Activated CD4-positive, CD25-positive, alpha-beta regulatory T cell treated with anti-CD3 and anti-CD28 coated beads, Interleukin-2, amount 50 U/mL, for 24 hours (primary cell): ENCODE results near the gene ZNF43.
A peak's percentile ranks its signal among the peaks of the same experiment; 100 is the strongest.
"Not testable (repeated sequence)": the region's sequence is repeated elsewhere in the genome, so short reads cannot be mapped to it uniquely, and the experiment has no call there.

Experiments used
- ATAC-seq, 2 donors: fragments of 150-1000 bp; cut with Tn5 transposase; one replicate each; pipeline ENCODE4 v1.10.0; 2021; ENCODE audit warnings: mild to moderate bottlenecking in 1 of 2, moderate library complexity in 1 of 2

The ZNF43 gene

GRCh38 chr19:21835810-21836444, at the start of gene ZNF43:
ZNF43 (minus strand) TSS chr19:21836182; CDS start chr19:21836038, 144 bp downstream.
- ATAC-seq, result peak; percentile 97 to 98

DNA sequence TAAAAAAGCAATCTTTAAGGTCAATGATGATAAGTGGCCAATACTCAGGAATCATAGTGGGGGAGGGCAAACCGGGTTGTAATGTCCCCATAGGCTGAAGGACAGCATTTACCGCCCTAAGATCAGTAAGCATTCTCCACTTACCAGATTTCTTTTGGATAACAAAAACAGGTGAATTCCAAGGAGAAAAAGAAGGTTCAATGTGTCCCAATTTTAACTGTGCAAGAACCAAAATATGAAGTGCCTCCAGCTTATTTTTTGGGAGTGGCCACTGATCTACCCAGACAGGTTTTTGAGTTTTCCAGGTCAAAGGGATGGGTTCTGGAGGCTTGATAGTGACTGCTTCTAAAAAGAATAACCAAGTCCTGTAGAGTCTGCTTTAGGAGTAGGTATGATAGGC, 49.5 kb upstream of the ZNF43 start:
- ATAC-seq, result not testable (repeated sequence)

DNA sequence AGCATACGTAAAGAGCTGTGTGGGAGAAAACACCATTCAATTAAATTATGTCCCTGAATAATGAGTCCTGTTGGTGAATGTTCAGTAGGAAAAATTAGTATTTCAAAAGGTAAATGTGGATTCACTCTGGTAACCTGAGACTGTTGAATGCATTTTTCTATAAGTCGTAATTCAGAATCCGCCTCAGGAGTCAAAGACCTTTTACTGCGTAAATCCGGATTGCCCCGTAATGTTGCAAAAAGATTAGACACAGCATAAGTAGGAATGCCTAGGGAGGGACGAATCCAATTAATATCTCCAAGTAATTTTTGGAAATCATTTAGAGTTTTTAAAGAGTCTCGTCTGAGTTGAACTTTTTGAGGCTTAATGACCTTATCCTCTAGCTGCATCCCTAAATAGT, 48.8 kb upstream of the ZNF43 start:
- ATAC-seq, result not testable (repeated sequence)

GRCh38 chr19:21883516-21883915, 47.5 kb upstream of the ZNF43 start:
- ATAC-seq, result no peak

GRCh38 chr19:21880761-21881160, 44.8 kb upstream of the ZNF43 start:
- ATAC-seq, result not testable (repeated sequence)

- no peak for ATAC-seq
Measured at GRCh38 chr19:21878646-21879045, 42.7 kb upstream of the ZNF43 start.

DNA sequence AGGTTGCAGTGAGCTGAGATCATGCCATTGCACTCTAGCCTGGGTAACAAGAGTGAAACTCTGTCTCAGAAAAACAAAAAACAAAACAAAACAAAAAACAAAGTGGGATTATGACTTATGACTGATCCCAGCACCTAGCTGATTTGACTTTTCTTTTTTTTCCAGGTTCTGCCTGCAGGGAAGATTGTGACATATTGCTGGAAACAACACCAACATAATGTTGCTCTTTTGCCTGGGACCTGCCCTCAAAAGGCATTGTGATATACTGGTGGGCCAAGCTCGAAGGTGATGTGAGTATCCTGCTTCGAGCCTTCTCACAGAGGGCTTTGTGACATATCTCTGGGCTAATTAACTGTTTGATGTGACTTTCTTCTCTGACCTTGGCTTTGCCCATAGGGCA, 42.0 kb upstream of the ZNF43 start:
- no peak for ATAC-seq

- ATAC-seq, result not testable (repeated sequence)
Measured at GRCh38 chr19:21876608-21877007, 40.6 kb upstream of the ZNF43 start.

DNA sequence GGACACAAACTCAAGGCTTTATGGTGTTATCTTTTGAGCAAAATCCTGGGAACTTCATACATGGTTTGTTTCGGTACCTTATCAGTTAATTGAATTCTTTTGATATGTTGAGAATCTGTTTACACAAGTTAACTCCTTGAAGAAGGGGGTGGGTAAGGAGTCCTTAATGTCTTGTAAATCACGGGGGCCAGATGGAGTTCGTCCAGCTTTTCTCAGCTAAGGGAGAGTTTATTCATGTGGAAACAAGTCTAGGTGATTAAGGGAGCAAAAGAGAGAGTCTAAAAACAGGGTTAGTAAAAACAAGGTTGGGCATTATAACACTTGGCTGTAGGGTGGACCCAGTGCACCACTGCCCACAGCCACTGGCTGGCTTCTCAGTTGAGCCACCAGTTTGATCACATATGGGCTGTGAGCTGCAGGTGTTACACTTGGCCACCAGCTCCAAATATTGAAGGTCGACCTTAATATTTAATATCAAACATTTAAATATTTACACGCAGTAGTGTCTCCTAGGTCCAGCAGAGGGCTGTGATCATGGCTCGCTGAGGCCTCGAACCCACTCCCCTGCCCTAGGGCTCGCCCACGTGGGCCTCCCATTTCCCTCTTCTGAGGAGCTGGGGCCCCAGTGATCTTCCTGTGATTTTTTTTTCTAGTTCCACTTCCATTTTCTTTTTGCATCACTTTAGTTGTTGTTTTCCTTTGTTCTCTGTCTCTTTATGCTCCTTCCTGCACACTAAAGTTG, 21.0 kb upstream of the ZNF43 start:
- ATAC-seq, result no peak

- ATAC-seq, result peak; percentile 99
Measured at GRCh38 chr19:21851596-21852345, 15.8 kb upstream of the ZNF43 start.

DNA sequence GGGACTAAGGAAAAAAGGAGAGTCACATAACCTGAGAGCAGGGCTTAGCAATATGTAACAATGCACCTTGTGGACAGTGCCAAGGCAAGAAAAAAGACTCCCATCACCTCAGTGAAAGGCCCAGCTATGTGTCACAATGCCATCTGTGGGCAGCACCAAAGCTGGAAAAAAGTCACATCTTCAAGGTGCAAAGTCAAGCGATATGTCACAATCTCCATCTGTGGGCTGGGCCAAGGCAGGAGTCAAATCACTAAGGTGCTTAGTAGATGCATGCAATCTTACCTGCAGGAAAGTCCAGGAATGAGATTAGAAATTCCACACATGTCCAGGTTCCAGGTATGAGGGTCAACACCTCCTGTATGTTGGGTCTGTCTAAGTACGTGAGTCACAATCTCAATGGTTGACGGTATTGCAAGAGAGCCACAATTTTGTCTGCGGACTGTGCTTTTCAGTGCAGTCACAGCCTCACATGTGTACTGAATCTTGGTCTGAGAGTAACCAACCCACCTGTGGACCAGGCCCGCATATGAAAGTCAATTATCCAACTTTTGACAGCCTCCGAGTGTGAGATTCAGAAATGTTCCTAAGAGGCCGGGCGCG, 14.8 kb upstream of the ZNF43 start:
- ATAC-seq, result no peak

GRCh38 chr19:21848706-21849105, 12.7 kb upstream of the ZNF43 start:
- no peak for ATAC-seq

DNA sequence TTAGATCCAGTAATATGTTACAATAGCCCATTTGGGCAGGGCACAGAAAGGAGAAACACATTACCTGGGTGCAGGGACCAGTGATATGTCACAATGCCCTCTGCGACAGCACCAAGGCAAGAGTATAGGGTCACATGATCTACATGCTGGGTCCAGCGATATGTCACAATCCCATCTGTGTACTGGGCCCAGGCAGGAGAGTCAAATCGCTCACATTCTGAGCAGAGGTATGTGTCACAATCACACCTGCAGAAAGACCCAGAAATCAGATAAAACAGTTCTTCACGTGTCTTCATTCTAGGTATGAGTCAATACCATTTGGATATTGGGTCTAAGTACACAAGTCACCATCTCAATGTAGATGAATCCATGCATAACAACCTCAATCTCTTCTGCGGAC, 7.1 kb upstream of the ZNF43 start:
- peak in 1 of 2 donors; percentile 36 for ATAC-seq

- no peak for ATAC-seq
Measured at GRCh38 chr19:21841488-21842097, 5.6 kb upstream of the ZNF43 start.

DNA sequence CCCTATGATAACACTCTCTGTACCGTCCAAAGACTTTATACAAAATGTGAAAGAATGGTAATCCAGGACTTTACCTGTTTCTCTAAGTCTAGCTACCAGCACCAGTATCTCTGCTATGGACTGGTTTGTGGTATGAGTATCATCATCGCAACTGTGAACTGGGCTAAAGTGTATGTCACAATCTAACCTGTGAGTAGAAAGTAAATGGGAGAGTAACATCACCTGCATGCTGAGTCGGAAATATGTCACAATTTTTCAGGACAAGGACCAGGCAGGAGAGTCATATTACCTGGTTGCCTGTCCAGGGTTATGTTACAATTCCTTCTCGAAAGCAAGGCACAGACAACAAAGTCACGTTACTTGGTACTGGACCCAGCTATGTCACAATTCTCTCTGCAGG, 5.1 kb upstream of the ZNF43 start:
- ATAC-seq, result no peak

- no peak for ATAC-seq
Measured at GRCh38 chr19:21839976-21840375, 4.0 kb upstream of the ZNF43 start.

GRCh38 chr19:21838646-21839045, 2.7 kb upstream of the ZNF43 start:
- no peak for ATAC-seq

- ATAC-seq, result no peak
Measured at GRCh38 chr19:21835429-21835809, 563 bp downstream of the ZNF43 start.

GRCh38 chr19:21833733-21834132, 2.2 kb downstream of the ZNF43 start:
- no peak for ATAC-seq

- no peak for ATAC-seq
Measured at GRCh38 chr19:21824679-21825078, 11.3 kb downstream of the ZNF43 start.

DNA sequence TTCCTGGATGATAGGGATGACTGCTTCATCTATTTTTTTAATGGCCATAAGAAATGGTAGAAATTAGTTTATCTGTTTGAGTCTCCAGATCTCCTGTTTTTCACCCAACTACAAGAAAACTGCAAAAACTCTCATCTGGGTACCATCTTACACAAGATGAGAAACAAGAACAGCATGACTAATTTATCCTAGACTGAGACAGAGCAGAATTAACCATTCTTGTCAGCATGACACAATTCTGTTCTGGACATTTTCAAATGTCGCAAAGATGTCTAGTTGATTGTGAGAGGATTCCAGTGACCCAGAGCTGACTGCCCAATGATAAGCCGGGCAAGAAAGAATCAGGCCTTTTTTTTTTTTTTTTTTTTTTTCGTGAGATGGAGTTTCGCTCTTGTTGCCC, 12.8 kb downstream of the ZNF43 start:
- no peak for ATAC-seq

DNA sequence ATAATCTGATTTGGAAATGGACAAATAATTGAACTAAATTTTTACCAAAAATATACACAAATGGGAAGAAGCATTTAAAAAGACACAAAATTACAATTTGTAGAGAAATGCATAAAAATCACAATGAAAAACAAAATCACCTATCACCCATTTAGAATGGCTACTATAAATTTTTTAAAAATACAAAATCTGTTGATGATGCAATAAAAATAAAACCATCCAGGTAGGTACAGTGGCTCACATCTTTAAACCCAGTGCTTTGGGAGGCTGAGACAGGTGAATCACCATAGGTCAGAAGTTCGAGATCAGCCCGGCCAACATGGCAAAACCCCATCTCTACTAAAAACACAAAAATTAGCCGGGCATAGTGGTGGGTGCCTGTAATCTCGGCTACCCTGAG, 23.5 kb downstream of the ZNF43 start:
- ATAC-seq, result no peak
